Smooth muscle cell (in vitro differentiated cells): ENCODE data around the gene ABL1. TPM values are rescaled to one million over a fixed set of nuclear protein-coding genes. Genes with fewer than 3 reads are reported as not detected.

Experiments used
- DNase-seq: peaks from one replicate; lab custom pipeline; 2025; ENCODE audit not compliant: unreplicated experiment; lab: John Stamatoyannopoulos, UW
- H2AFZ ChIP-seq: fragments of 200-600 bp; sonication (generic); 2 replicates; pipeline ENCODE4 v1.6.0; 2016; ENCODE audit warnings: antibody characterized with exemption, low read depth, mild to moderate bottlenecking
- H3F3A ChIP-seq: fragments of 200-600 bp; sonication (generic); 2 replicates; pipeline ENCODE4 v1.6.0; 2017; ENCODE audit warnings: antibody characterized with exemption, low read depth
- H3K27ac ChIP-seq: fragments of 200-600 bp; sonication (generic); 2 replicates; pipeline ENCODE4 v1.5.1; 2016; ENCODE audit warnings: low read depth, mild to moderate bottlenecking
- H3K27me3 ChIP-seq: fragments of 200-600 bp; sonication (generic); 2 replicates; pipeline ENCODE4 v1.6.1; 2016; ENCODE audit warnings: low read depth, mild to moderate bottlenecking
- H3K36me3 ChIP-seq: fragments of 200-600 bp; sonication (generic); 2 replicates; pipeline ENCODE4 v1.5.1; 2016; ENCODE audit warnings: low read depth
- H3K4me1 ChIP-seq: fragments of 200-600 bp; sonication (generic); 2 replicates; pipeline ENCODE4 v1.5.1; 2016; ENCODE audit warnings: low read depth
- H3K4me2 ChIP-seq: fragments of 200-600 bp; sonication (generic); 2 replicates; pipeline ENCODE4 v1.6.0; 2016; ENCODE audit warnings: mild to moderate bottlenecking
- H3K4me3 ChIP-seq: fragments of 200-600 bp; sonication (generic); 2 replicates; pipeline ENCODE4 v1.5.1; 2016; ENCODE audit warnings: mild to moderate bottlenecking
- H3K79me2 ChIP-seq: fragments of 200-600 bp; sonication (generic); 2 replicates; pipeline ENCODE4 v1.6.0; 2016; ENCODE audit warnings: low read depth, mild to moderate bottlenecking
- H3K9ac ChIP-seq: fragments of 200-600 bp; sonication (generic); 2 replicates; pipeline ENCODE4 v1.6.0; 2016; ENCODE audit warnings: low read depth
- H3K9me3 ChIP-seq: fragments of 200-600 bp; sonication (generic); replicated peaks from 2 replicates; pipeline ENCODE4 v1.5.1; 2016; ENCODE audit warnings: low read depth
- H4K20me1 ChIP-seq: fragments of 200-600 bp; sonication (generic); 2 replicates; pipeline ENCODE4 v1.6.0; 2016; ENCODE audit warnings: low read depth
- WGBS: methylation state at CpG from one replicate; pipeline ENCODE4 v1.1.7; 2016; ENCODE audit warnings: low lambda C conversion rate; 5-methylcytosine and 5-hydroxymethylcytosine counted together
- polyA plus RNA-seq: library from polyadenylated mRNA; unstranded; fragments of >200 nt; fragmentation: Nextera tagmentation; extraction: Ambion mirVana; gene quantifications from 2 replicates; pipeline ENCODE4 v1.2.1, GENCODE V29; 2016
- total RNA-seq: library from RNA; depleted of rRNA; stranded (reverse); fragments of >200 nt; gene quantifications from 2 replicates; pipeline ENCODE4 v1.2.3, GENCODE V29; 2014
- TF ChIP-seq, protein P1 (sequence below): fragments of 200-600 bp; sonication (generic); IDR thresholded peaks from 2 replicates; pipeline ENCODE4 v1.5.1; 2017; ENCODE audit warnings: borderline replicate concordance, mild to moderate bottlenecking, antibody characterized with exemption; ENCODE audit not compliant: insufficient read depth, poor library complexity, severe bottlenecking

The ABL1 gene
- total and polyA plus RNA-seq, 2 experiments from 2014 or later, result 38.2 to 51.0 TPM

DNA sequence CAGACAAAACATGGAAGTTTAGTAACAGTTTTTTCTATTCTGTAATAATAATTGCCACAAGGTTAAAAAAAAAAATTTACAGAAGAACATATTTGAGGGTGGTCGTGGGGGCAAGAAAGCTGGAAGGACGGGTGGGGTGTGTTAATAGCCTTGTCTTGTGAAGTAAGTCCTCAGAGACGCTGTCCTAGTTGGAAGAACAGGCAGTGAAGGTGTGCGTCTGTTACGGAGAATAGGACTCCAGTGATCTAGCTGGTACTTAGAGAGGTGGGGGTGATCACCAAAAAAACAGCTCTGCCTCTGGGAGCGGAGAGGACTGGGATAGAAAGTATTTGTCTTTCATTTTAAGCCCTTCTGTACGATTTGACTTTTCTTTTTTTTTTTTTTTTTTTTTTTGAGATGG is 17.7 kb downstream of the ABL1 start:
- no peaks in the 10 kb centered on the region for H3K27me3 ChIP-seq
- peaks cover 84% of the 10 kb centered on the region for H4K20me1 ChIP-seq
- H3K79me2 ChIP-seq, result peaks cover 87% of the 10 kb centered on the region
- peaks cover 21% of the 10 kb centered on the region for H3F3A ChIP-seq
- no peak overlapping the region for H3K4me3 ChIP-seq
- H3K36me3 ChIP-seq, result peaks cover 12% of the 10 kb centered on the region
- 90% methylated on average over 7 of the region's 7 CpGs for WGBS
- H3K27ac ChIP-seq, result no peak overlapping the region
- no peaks in the 10 kb centered on the region for H3K9me3 ChIP-seq
- H3K4me1 ChIP-seq, result peaks cover 4% of the 10 kb centered on the region
- H3K4me2 ChIP-seq, result no peak overlapping the region
- H3K9ac ChIP-seq, result no peak overlapping the region
- no peak for DNase-seq
- TF ChIP-seq, protein P1, sequence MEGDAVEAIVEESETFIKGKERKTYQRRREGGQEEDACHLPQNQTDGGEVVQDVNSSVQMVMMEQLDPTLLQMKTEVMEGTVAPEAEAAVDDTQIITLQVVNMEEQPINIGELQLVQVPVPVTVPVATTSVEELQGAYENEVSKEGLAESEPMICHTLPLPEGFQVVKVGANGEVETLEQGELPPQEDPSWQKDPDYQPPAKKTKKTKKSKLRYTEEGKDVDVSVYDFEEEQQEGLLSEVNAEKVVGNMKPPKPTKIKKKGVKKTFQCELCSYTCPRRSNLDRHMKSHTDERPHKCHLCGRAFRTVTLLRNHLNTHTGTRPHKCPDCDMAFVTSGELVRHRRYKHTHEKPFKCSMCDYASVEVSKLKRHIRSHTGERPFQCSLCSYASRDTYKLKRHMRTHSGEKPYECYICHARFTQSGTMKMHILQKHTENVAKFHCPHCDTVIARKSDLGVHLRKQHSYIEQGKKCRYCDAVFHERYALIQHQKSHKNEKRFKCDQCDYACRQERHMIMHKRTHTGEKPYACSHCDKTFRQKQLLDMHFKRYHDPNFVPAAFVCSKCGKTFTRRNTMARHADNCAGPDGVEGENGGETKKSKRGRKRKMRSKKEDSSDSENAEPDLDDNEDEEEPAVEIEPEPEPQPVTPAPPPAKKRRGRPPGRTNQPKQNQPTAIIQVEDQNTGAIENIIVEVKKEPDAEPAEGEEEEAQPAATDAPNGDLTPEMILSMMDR, result no peak
- H2AFZ ChIP-seq, result no peak overlapping the region

- no peak overlapping the region for H3K27ac ChIP-seq
These were observed 19.0 kb downstream of the ABL1 start for GRCh38 chr9:130854092-130854491.

GRCh38 chr9:130854835-130855234 is 19.8 kb downstream of the ABL1 start:
- WGBS, result 94% methylated on average over 9 of the region's 9 CpGs
- Histone ChIP-seq H3K79me2 (peaks cover 78% of the 10 kb centered on the region), H4K20me1 (peaks cover 85% of the 10 kb centered on the region)

More at GRCh38 chr9:130854092-130854491, 19.0 kb downstream of the ABL1 start:
- Histone ChIP-seq H3K9me3 (no peaks in the 10 kb centered on the region), H3K4me3 (no peak overlapping the region), H3K4me2 (no peak overlapping the region), H3K4me1 (peaks cover 6% of the 10 kb centered on the region), H3K9ac (no peak overlapping the region), H2AFZ (no peak overlapping the region), H3K27me3 (no peaks in the 10 kb centered on the region), H4K20me1 (peaks cover 88% of the 10 kb centered on the region), H3K36me3 (peaks cover 12% of the 10 kb centered on the region), H3F3A (peaks cover 21% of the 10 kb centered on the region), H3K79me2 (peaks cover 83% of the 10 kb centered on the region)
- DNase-seq, result no peak
- TF ChIP-seq, protein P1, result no peak
- 63% methylated on average over 8 of the region's 8 CpGs for WGBS

DNA sequence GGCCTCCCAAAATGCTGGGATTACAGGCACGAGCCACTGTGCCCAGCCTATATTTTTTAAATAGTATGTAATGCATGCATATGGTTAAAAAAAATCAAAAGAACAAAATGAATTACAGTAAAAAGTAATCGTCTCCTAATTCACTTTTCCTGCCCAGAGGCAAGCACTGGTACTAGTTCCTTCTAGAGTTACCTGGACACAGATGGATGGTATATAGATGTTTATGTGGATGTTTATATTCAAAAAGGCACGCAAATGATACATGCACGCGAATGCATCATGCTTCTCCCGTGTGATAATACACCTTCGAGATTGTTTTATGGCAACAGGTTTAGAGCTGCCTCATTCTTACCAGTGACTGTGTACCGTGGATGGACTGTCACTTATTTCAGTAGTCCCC is 21.4 kb downstream of the ABL1 start:
- WGBS, result 95% methylated on average over 8 of the region's 8 CpGs
- H4K20me1 ChIP-seq, result peaks cover 84% of the 10 kb centered on the region
- H3K4me2 ChIP-seq, result no peak overlapping the region
- H2AFZ ChIP-seq, result no peak overlapping the region
- TF ChIP-seq, protein P1, result no peak
- peaks cover 65% of the 10 kb centered on the region for H3K79me2 ChIP-seq
- DNase-seq, result no peak
- H3K36me3 ChIP-seq, result peaks cover 12% of the 10 kb centered on the region
- no peak overlapping the region for H3K9ac ChIP-seq
- H3K27me3 ChIP-seq, result no peaks in the 10 kb centered on the region
- H3F3A ChIP-seq, result peaks cover 25% of the 10 kb centered on the region
- no peak overlapping the region for H3K4me3 ChIP-seq
- H3K9me3 ChIP-seq, result no peaks in the 10 kb centered on the region
- H3K27ac ChIP-seq, result peak overlapping the region; percentile 95
- peaks cover 14% of the 10 kb centered on the region for H3K4me1 ChIP-seq

More at GRCh38 chr9:130854835-130855234, 19.8 kb downstream of the ABL1 start:
- Histone ChIP-seq H3F3A (peaks cover 17% of the 10 kb centered on the region), H3K9ac (no peak overlapping the region), H3K9me3 (no peaks in the 10 kb centered on the region), H3K4me3 (no peak overlapping the region), H3K36me3 (peaks cover 12% of the 10 kb centered on the region), H2AFZ (no peak overlapping the region), H3K4me2 (no peak overlapping the region), H3K4me1 (peaks cover 6% of the 10 kb centered on the region), H3K27ac (no peak overlapping the region), H3K27me3 (no peaks in the 10 kb centered on the region)
- TF ChIP-seq, protein P1, result no peak
- no peak for DNase-seq
